ENCODE measurements around the gene GRIN2C.
"Not testable (repeated sequence)": the region's sequence is repeated elsewhere in the genome, so short reads cannot be mapped to it uniquely, and the experiment has no call there.

Gene GRIN2C

GRCh38 chr17:74878658-74879057 lies 19.0 kb upstream of the GRIN2C start:
- no peak for DNase-seq

DNA sequence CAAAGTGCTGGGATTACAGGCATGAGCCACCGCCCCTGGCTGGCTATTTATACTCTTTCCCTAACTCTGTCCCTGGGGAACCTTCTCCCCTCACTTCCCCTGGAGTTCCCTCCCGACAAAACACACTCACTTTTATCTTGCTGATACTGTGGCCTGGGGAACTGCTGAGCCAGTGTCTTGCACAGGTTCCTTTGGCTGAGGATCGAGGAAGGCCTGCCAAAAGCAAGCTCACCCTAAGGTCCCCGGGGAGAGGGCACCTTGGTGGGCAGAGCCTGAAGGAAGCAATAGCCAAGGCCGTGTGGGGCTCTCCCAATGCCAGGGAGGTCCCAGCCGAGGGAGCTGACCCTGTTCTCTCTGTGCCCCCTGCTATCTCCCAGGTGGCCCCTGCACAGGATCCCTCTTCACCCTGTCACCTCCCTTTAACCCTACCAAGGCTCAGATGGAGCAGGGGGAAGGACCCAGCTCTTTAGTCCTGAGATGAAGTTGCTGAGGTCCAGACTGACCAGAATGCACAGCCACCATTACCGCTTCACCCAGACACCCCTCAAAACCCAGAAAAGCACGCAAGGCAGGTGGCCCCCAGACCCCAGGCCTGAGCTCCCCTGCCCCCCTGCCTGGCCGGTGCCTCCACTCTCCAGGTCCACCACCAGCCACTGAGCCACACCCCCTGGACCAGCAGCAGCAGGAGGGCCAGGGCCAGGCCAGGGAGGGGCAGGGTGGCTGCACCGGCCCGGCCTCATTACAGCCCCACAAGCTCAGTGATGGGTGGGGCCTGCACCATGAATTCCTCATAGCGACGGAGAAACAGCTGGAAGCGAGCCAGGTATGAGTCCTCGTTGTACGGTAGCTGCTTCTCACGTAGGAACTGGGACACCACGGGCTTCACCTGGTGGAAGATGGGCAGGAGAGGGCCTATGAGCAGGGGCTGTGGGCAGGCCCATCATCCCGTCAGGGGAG lies 18.2 kb upstream of the GRIN2C start:
- DNase-seq: no peak

DNA sequence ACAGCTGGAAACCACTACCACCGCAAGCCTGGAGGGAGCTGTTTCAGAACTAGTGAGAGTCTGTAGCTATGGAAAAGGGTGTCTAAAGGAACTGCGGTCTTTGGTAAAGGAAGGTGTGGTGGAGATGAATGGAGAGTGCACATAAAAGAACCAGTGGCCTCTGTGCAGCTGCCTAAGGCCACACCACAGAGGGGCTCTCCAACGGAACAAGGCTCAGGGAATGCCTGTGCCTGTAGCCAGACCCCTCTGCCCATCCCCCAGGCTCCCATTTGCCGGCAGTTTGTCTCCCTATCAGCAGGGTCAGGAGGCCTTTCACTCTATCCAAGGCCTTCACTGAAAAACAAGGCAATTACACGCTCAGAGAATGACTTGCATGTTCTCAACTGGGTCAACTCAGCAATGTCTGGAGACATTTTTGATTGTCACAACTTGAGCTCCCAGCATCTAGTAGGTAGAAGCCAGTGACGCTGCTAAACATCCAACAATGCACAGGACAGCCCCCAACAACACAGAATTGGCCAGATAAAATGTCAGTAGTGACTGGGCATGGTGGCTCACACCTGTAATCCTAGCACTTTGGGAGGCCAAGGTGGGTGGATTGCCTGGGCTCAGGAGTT lies 16.4 kb upstream of the GRIN2C start:
- DNase-seq: no peak

- DNase-seq: no peak
Observed at GRCh38 chr17:74875155-74875976, 15.7 kb upstream of the GRIN2C start.

- no peak for DNase-seq
Observed at GRCh38 chr17:74874615-74875037, 14.9 kb upstream of the GRIN2C start.

DNA sequence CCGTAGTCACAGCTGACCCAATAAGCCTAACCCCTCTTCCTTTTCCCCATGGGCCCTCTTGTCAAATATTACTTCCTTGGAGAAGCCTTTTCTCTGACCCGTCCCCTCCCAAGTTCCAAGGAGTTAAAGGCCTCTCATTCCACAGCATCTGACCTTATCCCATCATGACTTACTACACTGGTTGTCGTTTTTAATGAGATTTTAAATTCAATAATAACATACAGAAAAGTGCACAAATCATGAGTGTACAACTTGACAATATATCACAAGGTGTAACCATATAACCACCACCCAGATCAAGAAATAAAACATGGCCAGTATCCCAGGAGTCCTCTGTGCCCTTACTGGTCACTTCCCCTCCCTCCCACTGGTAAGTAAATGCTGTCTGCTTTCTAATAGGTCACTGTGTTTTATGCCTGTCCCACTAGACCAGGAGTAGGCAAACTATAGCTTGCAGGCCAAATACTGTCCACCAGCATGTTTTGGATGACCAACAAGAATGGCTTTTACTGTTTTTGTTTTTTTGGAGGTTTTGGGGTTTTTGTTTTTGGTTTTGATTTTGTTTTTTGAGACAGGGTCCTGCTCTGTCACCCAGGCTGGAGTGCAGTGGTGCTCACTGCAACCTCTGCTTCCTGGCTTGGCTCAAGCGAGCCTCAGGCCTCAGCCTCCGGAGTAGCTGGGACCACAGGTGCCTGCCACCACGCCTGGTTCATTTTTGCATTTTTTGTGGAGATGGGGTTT lies 14.4 kb upstream of the GRIN2C start:
- DNase-seq: no peak

GRCh38 chr17:74873037-74873873 lies 13.6 kb upstream of the GRIN2C start:
- DNase-seq: peak; percentile 98 to 100

DNA sequence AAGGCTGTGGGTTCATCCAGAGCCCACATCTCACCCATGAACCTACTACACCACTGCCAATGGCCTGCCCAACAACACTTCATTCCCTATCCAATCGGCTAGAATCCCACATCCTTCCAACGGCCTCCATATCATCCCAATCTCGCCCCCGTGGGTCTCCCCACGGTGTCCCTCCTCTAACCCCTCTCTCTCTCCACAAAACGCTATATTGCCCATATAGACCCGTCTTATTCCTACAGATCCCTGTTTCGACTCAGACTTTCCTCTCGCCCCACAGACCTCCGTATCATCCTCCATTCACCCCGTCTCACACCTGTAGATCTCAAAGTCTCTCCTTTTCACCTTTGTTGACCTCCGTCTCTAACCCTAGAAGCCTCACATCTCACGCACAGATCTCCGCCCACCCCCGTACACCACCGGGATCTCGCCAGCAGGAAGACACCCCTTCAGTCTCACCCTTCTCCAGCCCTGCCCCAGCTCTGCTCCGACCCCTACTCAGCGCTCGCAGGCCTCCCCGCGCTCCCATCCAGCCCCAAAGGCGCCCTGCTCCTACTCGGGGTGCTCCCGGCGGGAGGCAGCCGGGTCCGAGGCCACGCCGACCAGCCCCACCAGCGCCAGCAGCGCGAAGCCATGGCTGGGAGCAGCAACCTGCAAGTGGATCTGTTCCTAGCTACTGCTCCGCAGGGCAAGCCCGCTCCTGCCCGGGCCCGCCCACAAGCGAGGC lies 12.8 kb upstream of the GRIN2C start, which contains the start of gene FDXR:
Gene FDXR, minus strand, starts transcription at position 682 of the 724 bp plus-strand sequence. Its CDS starts 50 bp downstream, at position 632.
- no peak for DNase-seq

DNA sequence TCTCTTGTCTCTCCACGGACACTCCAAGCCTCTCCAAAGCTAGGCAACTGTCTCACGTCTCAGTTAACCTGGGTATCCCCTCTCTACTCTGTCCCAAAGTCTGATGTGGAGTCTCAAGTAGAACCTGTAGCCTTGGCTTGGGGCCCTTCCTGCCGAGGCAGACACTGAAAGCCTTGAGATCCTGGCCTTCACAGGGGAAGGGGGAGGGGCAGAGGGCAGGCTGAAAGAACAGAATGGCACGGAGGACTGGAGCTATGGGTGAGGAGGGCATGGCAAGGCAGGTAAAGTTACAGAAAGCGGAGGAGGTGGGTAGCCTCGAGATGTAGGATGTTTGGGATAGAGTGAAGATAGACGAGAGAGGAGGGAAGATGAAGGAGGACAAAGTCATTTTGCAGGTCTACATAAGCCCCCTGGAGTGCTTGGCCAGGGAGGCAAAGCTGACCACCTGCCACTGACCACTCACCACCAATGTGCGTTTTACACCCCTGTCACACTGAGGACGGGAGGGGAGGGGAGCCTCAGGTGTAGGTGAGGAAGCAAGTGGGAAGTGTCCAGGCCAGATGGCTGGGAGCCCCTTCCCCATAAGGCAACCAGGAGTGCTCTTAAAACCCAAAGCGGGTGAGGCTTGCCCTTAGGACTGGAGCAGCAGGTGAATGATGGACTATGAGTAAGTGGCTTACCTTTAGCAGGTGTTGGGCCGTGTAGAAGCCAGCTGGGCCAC lies 11.8 kb upstream of the GRIN2C start:
- DNase-seq: no peak

DNA sequence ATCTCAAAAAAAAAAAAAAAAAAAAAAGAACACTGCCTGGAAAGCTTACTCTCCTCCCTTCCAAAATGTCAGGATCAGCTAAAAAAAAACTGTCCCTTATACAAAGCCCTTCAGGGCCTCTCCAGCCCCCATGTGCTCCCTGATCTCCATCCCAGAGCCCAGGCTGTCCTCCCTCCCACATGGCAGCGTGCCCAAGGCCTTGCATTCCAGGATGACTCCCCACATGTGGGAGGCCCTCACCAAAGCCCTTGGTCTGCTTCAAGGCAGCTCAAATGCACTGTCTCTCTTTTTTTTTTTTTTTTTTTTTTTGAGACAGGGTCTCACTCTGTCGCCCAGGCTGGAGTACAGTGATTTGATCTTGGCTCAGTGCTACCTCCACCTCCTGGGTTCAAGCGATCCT lies 10.8 kb upstream of the GRIN2C start:
- no peak for DNase-seq

DNA sequence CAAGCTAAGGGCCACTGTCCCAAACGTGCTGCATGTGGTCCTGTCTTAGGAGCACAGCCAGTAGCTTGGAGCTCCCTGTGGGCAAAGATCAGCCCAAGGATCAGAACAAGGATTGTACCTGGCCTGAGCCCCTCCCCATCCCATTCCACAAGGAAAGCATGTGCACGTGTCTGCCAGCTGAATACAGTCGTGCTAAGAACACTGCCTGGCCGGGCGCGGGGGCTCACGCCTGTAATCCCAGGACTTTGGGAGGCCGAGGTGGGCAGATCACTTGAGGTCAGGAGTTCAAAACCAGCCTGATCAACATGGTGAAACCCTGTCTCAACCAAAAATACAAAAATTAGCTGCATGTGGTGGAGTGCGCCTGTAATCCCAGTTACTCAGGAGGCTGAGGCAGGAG lies 10.3 kb upstream of the GRIN2C start:
- DNase-seq: not testable (repeated sequence)

DNA sequence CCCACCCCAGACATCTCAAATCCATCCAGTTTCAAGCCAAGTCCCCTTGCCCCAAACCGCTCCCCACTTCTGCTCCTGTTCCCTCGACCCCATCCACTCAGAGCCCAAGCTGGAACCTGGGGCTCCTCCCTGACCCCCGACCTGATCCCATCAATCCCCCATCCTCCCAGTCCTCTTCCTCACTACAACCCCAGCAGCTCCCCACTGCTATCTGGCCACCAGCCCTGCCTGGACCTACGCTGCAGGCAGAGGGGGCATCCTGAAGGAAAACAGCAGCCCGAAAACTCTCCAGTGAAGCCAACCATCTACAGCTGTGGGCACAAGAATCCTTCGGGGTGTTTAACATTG lies 9.2 kb upstream of the GRIN2C start:
- no peak for DNase-seq

DNA sequence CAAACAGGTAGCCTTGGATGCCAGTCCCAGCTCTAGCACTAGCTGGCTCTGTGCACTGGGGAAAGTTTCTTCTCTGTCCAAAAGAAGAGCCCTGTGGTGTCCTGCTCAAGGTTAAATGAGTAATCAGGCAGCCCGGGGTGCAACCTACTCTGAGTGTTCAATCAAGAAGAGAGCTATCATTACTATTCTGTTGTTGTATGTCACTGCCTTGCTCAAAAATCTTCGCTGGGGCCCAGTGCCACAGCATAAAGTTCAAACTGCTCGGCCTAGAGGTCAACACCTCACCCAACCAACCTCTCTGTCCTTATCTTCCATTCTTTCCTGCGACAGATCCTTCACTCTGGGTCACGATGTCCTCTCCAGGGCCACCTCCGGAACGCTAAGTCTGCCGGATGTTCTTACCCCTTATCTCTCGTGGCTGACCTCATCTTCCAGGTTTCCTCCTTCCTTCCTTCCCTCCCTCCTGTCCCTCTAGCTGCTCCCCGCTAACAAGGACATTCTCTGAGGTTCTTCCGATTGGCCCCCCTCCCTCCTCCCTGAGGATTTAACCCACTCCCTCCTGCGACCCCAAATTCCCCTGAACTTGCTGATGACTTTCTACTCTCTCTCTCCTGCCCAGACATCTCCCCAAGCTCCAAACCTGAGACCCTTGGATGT lies 8.7 kb upstream of the GRIN2C start:
- no peak for DNase-seq

GRCh38 chr17:74866198-74866835 lies 6.6 kb upstream of the GRIN2C start:
- no peak for DNase-seq

GRCh38 chr17:74865504-74866197 lies 6.0 kb upstream of the GRIN2C start:
- DNase-seq: no peak

- DNase-seq: peak; percentile 69 to 73
Observed at GRCh38 chr17:74864866-74865395, 5.2 kb upstream of the GRIN2C start.

DNA sequence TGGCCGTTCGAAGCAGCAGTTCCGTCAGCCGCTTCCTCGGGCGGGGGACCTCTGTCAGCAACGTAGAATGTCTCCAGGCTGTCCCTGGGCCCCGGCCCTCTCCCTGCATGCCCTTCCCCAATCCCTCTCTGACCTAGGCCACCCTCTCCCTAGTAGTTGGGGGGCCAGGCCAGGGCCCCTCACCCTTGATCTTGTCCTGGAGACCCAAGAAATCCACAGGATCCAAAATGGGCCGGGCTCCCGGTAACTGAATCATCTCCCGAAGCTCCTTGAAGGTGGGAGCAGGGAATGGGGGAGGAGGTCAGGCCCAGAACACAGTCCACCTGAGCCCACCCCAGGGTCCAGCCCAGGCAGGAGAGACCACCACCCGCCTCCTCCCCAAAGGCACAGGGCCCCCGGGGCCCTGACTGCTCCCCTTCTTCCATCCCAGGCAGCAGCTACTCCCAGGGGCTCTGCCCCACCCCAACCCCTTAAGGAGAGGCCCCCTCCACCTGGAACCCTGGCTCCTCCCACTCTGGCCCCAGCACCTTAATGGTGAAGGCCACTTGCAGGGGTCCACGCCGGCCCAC lies 4.7 kb upstream of the GRIN2C start:
- DNase-seq: no peak

Measured in stimulated activated CD4-positive, alpha-beta T cell treated with anti-CD3 and anti-CD28 coated beads, Interleukin-2, amount 100 ng/mL, for 48 hours (primary cell).